Nephron progenitor cell (in vitro differentiated cells): ENCODE data around the gene PIH1D1.

Experiments
- DNase-seq: peaks from one replicate; pipeline ENCODE4 v3.0.0; 2021
- H3K27ac Mint-ChIP-seq: 2 replicates; pipeline ENCODE4 v1.8.0; 2021; ENCODE audit warnings: mild to moderate bottlenecking, moderate library complexity, mixed read lengths
- H3K27me3 Mint-ChIP-seq: 2 replicates; pipeline ENCODE4 v1.8.0; 2021; ENCODE audit warnings: mild to moderate bottlenecking, low read depth, mixed read lengths; ENCODE audit not compliant: poor library complexity
- H3K36me3 Mint-ChIP-seq: 2 replicates; pipeline ENCODE4 v1.8.0; 2021; ENCODE audit warnings: low read depth, mixed read lengths
- H3K4me1 Mint-ChIP-seq: 2 replicates; pipeline ENCODE4 v1.8.0; 2021; ENCODE audit warnings: mixed read lengths
- H3K4me3 Mint-ChIP-seq: 2 replicates; pipeline ENCODE4 v1.8.0; 2021; ENCODE audit warnings: mild to moderate bottlenecking, moderate library complexity, mixed read lengths
- H3K9me3 Mint-ChIP-seq: 2 replicates; pipeline ENCODE4 v1.8.0; 2021; ENCODE audit warnings: mild to moderate bottlenecking, moderate library complexity, mixed read lengths
- CTCF ChIP-seq: fragments of 200-600 bp; sonication (generic); IDR thresholded peaks from 2 replicates; pipeline ENCODE4 v1.5.0; 2021; ENCODE audit warnings: antibody characterized with exemption

PIH1D1 gene

GRCh38 chr19:49469828-49470614 is 18.4 kb upstream of the PIH1D1 start:
- DNase-seq = no peak
- no peak overlapping the region for H3K4me3 Mint-ChIP-seq
- TF ChIP-seq CTCF = no peak

GRCh38 chr19:49468746-49469447 is 17.3 kb upstream of the PIH1D1 start:
- Mint-ChIP-seq H3K9me3 (no peaks in the 10 kb centered on the region), H3K27me3 (peaks cover 6% of the 10 kb centered on the region), H3K36me3 (peaks cover 14% of the 10 kb centered on the region), H3K4me1 (peaks cover 8% of the 10 kb centered on the region), H3K4me3 (no peak overlapping the region), H3K27ac (no peak overlapping the region)
- peak; percentile 64 for DNase-seq
- no peak for TF ChIP-seq CTCF

More at GRCh38 chr19:49469828-49470614, 18.4 kb upstream of the PIH1D1 start:
- peaks cover 8% of the 10 kb centered on the region for H3K27me3 Mint-ChIP-seq
- H3K4me1 Mint-ChIP-seq = peaks cover 15% of the 10 kb centered on the region
- no peaks in the 10 kb centered on the region for H3K9me3 Mint-ChIP-seq
- peaks cover 14% of the 10 kb centered on the region for H3K36me3 Mint-ChIP-seq
- H3K27ac Mint-ChIP-seq = no peak overlapping the region

GRCh38 chr19:49468199-49468598 is 16.6 kb upstream of the PIH1D1 start:
- no peak for DNase-seq
- Mint-ChIP-seq H3K4me1 (peaks cover 8% of the 10 kb centered on the region), H3K27ac (no peak overlapping the region), H3K9me3 (no peaks in the 10 kb centered on the region), H3K36me3 (peaks cover 14% of the 10 kb centered on the region), H3K27me3 (no peaks in the 10 kb centered on the region), H3K4me3 (no peak overlapping the region)
- no peak for TF ChIP-seq CTCF

- H3K4me1 Mint-ChIP-seq = peaks cover 8% of the 10 kb centered on the region
- no peaks in the 10 kb centered on the region for H3K9me3 Mint-ChIP-seq
- H3K36me3 Mint-ChIP-seq = peaks cover 15% of the 10 kb centered on the region
- H3K27ac Mint-ChIP-seq = peak overlapping the region; percentile 48
- no peak overlapping the region for H3K4me3 Mint-ChIP-seq
- no peak for TF ChIP-seq CTCF
- no peak for DNase-seq
- no peaks in the 10 kb centered on the region for H3K27me3 Mint-ChIP-seq
Measured at GRCh38 chr19:49465371-49465770, 13.8 kb upstream of the PIH1D1 start.

DNA sequence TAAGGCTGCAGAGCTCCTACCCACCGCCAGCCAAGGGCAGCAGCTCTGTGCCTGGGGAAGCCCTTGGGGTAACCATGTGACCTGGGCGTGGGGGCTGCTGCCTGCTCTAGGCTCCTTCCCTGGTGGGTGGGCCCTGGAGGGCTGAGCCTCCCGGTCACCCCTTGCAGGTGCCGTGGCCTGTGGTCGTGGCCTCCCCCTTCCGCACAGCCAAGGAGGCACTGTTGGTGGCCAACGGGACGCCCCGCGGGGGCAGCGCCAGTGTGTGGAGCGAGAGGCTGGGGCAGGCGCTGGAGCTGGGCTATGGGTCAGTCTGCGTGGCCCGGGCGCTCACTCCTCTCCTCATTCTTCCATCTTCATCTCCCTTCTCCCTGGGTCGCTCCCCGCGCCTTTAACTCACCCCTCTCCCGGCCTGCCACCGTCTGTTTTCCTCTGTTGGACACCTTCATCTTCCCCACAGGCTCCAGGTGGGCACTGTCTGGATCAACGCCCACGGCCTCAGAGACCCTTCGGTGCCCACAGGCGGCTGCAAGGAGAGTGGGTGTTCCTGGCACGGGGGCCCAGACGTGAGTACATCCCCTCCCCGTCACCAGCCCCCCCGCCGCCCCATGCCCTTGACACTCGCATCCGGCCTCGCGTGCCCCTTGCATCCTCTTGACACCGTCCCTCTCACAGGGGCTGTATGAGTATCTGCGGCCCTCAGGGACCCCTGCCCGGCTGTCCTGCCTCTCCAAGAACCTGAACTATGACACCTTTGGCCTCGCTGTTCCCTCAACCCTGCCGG is 12.5 kb upstream of the PIH1D1 start:
- Mint-ChIP-seq H3K4me1 (peaks cover 7% of the 10 kb centered on the region), H3K27ac (no peak overlapping the region), H3K27me3 (no peaks in the 10 kb centered on the region), H3K9me3 (no peaks in the 10 kb centered on the region), H3K36me3 (peaks cover 19% of the 10 kb centered on the region), H3K4me3 (no peak overlapping the region)
- DNase-seq = no peak
- no peak for TF ChIP-seq CTCF
